GM12891 (cell line): ENCODE data around the gene PPARG.

Experiments used
- PAX5 ChIP-seq: IDR thresholded peaks from 2 replicates; pipeline ENCODE4 v1.6.1; 2011; ENCODE audit warnings: low read length, moderate library complexity, mild to moderate bottlenecking; ENCODE audit not compliant: insufficient read depth, severe bottlenecking
- POLR2A ChIP-seq: IDR thresholded peaks from 2 replicates; pipeline ENCODE4 v1.6.1; 2011; ENCODE audit warnings: low read depth, low read length, control low read depth
- POLR2AphosphoS5 ChIP-seq: IDR thresholded peaks from 2 replicates; pipeline ENCODE4 v1.6.1; 2011; ENCODE audit warnings: low read depth, low read length, control low read depth
- TAF1 ChIP-seq: IDR thresholded peaks from 2 replicates; pipeline ENCODE4 v1.6.1; 2011; ENCODE audit warnings: low read depth, low read length, control low read depth

DNA sequence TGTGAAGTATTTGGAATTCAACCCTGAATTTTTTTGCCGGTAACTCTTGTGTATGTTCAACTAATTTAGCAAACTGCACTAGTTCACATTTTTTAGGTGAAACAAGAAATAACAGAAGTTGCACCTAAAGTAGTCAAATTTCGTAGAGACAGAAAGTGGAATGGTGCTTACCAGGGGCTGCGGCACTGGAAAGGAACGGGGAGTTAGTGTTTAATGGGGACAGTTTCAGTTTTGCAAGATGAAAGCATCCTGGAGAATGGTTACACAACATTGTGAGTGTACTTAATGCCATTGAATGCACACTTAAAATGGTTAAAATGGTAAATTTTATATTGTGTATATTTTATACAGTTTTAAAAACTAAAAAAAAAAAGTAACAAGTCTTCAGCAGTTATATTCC lies 27.4 kb downstream of the PPARG start:
- TF ChIP-seq PAX5 = no peak
- no peak for TF ChIP-seq TAF1
- no peak for TF ChIP-seq POLR2AphosphoS5
- no peak for TF ChIP-seq POLR2A
